GM19468 (cell line): ENCODE results near the gene RASIP1.

Experiments used
- ATAC-seq: cut with Tn5 transposase; IDR thresholded peaks from one replicate; pipeline ENCODE4 v1.9.1; 2021; ENCODE audit warnings: mild to moderate bottlenecking, moderate library complexity, moderate number of reproducible peaks; ENCODE audit not compliant: unreplicated experiment; ENCODE audit errors: extremely low read depth

Gene RASIP1

DNA sequence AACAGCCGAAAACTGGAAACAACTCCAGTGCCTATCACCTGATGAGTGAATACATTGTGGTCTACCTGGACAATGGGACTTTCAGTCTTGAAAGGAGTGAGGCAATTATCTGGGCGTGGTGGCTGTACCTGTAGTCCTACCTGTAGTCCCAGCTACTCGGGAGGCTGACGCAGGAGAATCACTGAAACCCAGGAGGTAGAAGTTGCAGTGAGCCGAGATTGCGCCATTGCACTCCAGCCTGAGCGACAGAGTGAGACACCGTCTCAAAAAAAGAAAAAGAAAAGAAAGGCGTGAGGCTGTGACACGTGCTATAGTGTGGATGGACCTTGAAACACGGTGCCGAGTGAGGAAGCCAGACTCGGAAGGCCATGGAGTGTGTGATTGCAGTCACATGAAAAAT, 63.5 kb downstream of the RASIP1 start:
- no peak for ATAC-seq

- ATAC-seq: no peak
Observed at GRCh38 chr19:48676487-48676886, 63.9 kb downstream of the RASIP1 start.

- ATAC-seq: no peak
Observed at GRCh38 chr19:48674921-48675824, 65.2 kb downstream of the RASIP1 start.

GRCh38 chr19:48674216-48674809, 66.1 kb downstream of the RASIP1 start:
- ATAC-seq: no peak

- no peak for ATAC-seq
Observed at GRCh38 chr19:48673436-48674100, 66.8 kb downstream of the RASIP1 start.

DNA sequence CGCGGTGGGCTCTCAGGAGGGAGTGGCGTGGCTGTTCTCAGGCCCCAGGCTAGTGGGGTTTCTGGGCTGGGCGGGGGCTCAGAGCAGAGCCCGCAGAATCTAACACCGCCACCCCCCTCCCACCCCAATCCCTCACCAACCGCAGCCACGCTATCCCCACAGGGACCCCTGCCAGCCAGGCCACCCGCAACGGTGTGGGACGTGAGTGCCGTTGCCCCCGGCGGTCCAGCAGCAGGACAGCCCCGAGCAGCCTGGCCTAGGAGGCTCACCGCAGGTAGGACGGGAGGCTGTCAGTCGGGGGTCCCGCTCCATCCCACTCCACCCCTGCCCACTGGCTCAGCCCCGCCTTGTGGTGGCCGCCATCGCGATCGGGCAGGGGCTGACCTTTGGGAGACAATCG, 67.4 kb downstream of the RASIP1 start, which contains the start of gene NTN5:
Gene NTN5, minus strand, starts transcription at position 24 of the 400 bp plus-strand sequence. CDS start 2,031 bp downstream, outside the sequence.
- ATAC-seq: no peak

DNA sequence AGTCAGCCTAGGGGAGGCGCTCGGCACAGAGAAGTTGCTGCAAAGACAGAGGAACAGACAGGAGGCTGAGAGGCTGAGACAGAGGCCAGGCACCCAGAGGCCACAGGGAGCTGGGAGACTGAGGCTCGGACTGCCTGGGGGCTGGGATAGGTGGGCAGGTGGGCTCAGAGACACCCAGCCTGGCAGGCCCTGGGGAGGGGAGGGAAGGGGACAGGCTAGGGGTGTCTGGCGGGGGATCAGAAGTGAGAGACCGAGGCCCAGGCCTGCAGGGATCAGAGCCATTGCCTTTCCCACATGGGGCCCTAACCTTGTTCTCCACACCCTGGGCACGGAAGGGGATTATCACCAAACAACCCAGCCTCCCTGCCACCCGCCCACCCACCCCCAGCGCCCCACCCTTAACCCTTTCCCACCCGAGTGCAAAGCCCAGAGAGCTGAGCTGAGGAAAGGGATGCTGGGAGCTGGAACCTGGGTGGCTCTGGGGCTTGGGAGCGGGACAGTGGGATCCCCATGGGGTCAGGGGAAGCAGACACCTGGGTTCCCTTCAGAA, 68.9 kb downstream of the RASIP1 start:
- no peak for ATAC-seq

GRCh38 chr19:48670699-48671445, 69.5 kb downstream of the RASIP1 start:
- no peak for ATAC-seq
